GM23248 (cell line): ENCODE data around the gene SLC5A10.
"Not testable (repeated sequence)": the region's sequence is repeated elsewhere in the genome, so short reads cannot be mapped to it uniquely, and the experiment has no call there.

Source experiments
- EZH2 ChIP-seq: fragments of 200-600 bp; sonication (generic); IDR thresholded peaks from 2 replicates; pipeline ENCODE4 v1.6.1; 2018; ENCODE audit warnings: antibody characterized with exemption, mild to moderate bottlenecking; ENCODE audit not compliant: insufficient read depth, poor library complexity, severe bottlenecking
- EZH2phosphoT487 ChIP-seq: fragments of 200-600 bp; sonication (generic); IDR thresholded peaks from 2 replicates; pipeline ENCODE4 v1.6.1; 2018; ENCODE audit warnings: antibody characterized with exemption, moderate library complexity, mild to moderate bottlenecking, low read depth; ENCODE audit not compliant: insufficient read depth

DNA sequence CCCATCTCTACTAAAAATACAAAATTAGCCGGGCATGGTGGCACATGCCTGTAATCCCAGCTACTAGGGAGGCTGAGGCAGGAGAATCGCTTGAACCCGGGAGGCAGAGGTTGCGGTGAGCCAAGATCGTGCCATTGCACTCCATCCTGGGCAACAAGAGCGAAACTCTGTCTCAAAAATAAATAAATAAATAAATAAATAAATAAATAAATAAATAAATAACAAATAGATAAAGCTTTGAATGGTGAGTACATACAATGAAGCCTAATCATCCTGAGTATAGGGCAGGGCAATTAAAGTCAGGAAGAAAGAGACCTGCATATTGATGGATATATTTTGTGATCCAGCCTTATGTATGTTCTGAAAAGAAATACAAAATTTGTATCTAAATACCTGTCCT lies 4.1 kb downstream of the SLC5A10 start:
- TF ChIP-seq EZH2phosphoT487, EZH2: not testable (repeated sequence)
